A673 (cell line): ENCODE measurements around the gene S100A12. TPM values are rescaled to one million over a fixed set of nuclear protein-coding genes. Genes with fewer than 3 reads are reported as not detected.

Experiments
- BruUV-seq: library from RNA; stranded (reverse); fragments of 400-500 nt; replicated peaks from 2 replicates; lab custom pipeline; 2021; lab: Mats Ljungman, UMichigan
- CTCF ChIA-PET: fragments of 300-600 bp; sonication (Branson Sonifier 250); formaldehyde crosslinking; loops from one replicate; lab custom pipeline; 2022; ENCODE audit warnings: antibody characterized with exemption; lab: Charles Lee
- POLR2A ChIA-PET: fragments of 300-600 bp; sonication (Branson Sonifier 250); formaldehyde crosslinking; loops from one replicate; lab custom pipeline; 2022; ENCODE audit warnings: antibody characterized with exemption; ENCODE audit not compliant: low non-redundant PET; lab: Charles Lee
- DNase-seq: peaks from one replicate; pipeline ENCODE4 v3.0.0-alpha.2; 2015; ENCODE audit warnings: low spot score
- H3K27ac ChIP-seq: fragments of 200-600 bp; sonication (generic); 2 replicates; pipeline ENCODE4 v1.5.1; 2016; ENCODE audit warnings: mixed run types, low read depth, mild to moderate bottlenecking, mixed read lengths, antibody characterized with exemption, low read length; ENCODE audit not compliant: poor library complexity, severe bottlenecking
- H3K27me3 ChIP-seq: fragments of 200-600 bp; sonication (generic); replicated peaks from 2 replicates; pipeline ENCODE4 v1.6.1; 2017; ENCODE audit warnings: mixed run types, low read depth, mild to moderate bottlenecking, mixed read lengths, antibody characterized with exemption, low read length; ENCODE audit not compliant: insufficient read depth, poor library complexity
- H3K36me3 ChIP-seq: fragments of 200-600 bp; sonication (generic); 2 replicates; pipeline ENCODE4 v1.6.1; 2016; ENCODE audit warnings: mixed run types, mild to moderate bottlenecking, mixed read lengths, antibody characterized with exemption, low read length; ENCODE audit not compliant: insufficient read depth, poor library complexity, severe bottlenecking
- H3K4me1 ChIP-seq: fragments of 200-600 bp; sonication (generic); 2 replicates; pipeline ENCODE4 v1.6.1; 2017; ENCODE audit warnings: mixed run types, mild to moderate bottlenecking, mixed read lengths, antibody characterized with exemption, low read length; ENCODE audit not compliant: insufficient read depth, poor library complexity, severe bottlenecking
- H3K4me3 ChIP-seq: fragments of 200-600 bp; sonication (generic); 2 replicates; pipeline ENCODE4 v1.5.1; 2016; ENCODE audit warnings: low read depth, mixed run types, mild to moderate bottlenecking, mixed read lengths, low read length; ENCODE audit not compliant: poor library complexity, severe bottlenecking
- H3K9me3 ChIP-seq: fragments of 200-600 bp; sonication (generic); 2 replicates; pipeline ENCODE4 v1.6.1; 2016; ENCODE audit warnings: mixed run types, low read depth, mild to moderate bottlenecking, mixed read lengths, antibody characterized with exemption, low read length; ENCODE audit not compliant: poor library complexity, severe bottlenecking
- CTCF ChIP-seq: fragments of 300-800, 200-600 bp; sonication (generic); conservative IDR thresholded peaks from 2 replicates; pipeline ENCODE4 v1.5.1; 2017; ENCODE audit warnings: low read depth, mild to moderate bottlenecking, antibody characterized with exemption, low read length, moderate library complexity, mixed read lengths
- EZH2 ChIP-seq: fragments of 200-600 bp; sonication (generic); IDR thresholded peaks from 2 replicates; pipeline ENCODE4 v1.6.1; 2017; ENCODE audit warnings: borderline replicate concordance, low read depth, mild to moderate bottlenecking, mixed read lengths, antibody characterized with exemption, low read length; ENCODE audit not compliant: poor library complexity, severe bottlenecking
- intact Hi-C: fragments of 100-400 bp; cut with micrococcal nuclease; formaldehyde crosslinking; loops from one replicate; pipeline ENCODE4 v1.10.0; 2022; ENCODE audit not compliant: unreplicated experiment
- total RNA-seq: library from RNA; stranded (reverse); gene quantifications from 2 replicates; pipeline ENCODE4 v1.2.3, GENCODE V29; 2021

S100A12 gene
- total RNA-seq, 1 experiment from 2014 or later = not detected

GRCh38 chr1:153380711-153381110 is 5.3 kb upstream of the S100A12 start:
- no peak overlapping the region for H3K4me3 ChIP-seq
- no peaks in the 10 kb centered on the region for H3K4me1 ChIP-seq
- intact Hi-C loops = no loop called here
- peaks cover 7% of the 10 kb centered on the region for H3K9me3 ChIP-seq
- DNase-seq = no peak
- ChIA-PET CTCF (no interaction called here), POLR2A (no interaction called here)
- no peak overlapping the region for H3K27ac ChIP-seq
- peaks cover 73% of the 10 kb centered on the region for H3K27me3 ChIP-seq
- no peaks in the 10 kb centered on the region for H3K36me3 ChIP-seq
- no peak for TF ChIP-seq CTCF
- no peak for TF ChIP-seq EZH2
- BruUV-seq = no TSS peak

GRCh38 chr1:153379591-153379990 is 4.2 kb upstream of the S100A12 start:
- H3K27ac ChIP-seq = no peak overlapping the region
- CTCF ChIA-PET = no interaction called here
- no peak overlapping the region for H3K4me3 ChIP-seq
- H3K4me1 ChIP-seq = no peaks in the 10 kb centered on the region
- no peak for TF ChIP-seq CTCF
- no peak for TF ChIP-seq EZH2
- H3K36me3 ChIP-seq = no peaks in the 10 kb centered on the region
- no TSS peak for BruUV-seq
- intact Hi-C loops = no loop called here
- H3K27me3 ChIP-seq = peaks cover 64% of the 10 kb centered on the region
- H3K9me3 ChIP-seq = peaks cover 7% of the 10 kb centered on the region
- no peak for DNase-seq
- POLR2A ChIA-PET = no interaction called here

- H3K4me3 ChIP-seq = no peak overlapping the region
- no peaks in the 10 kb centered on the region for H3K36me3 ChIP-seq
- H3K9me3 ChIP-seq = no peaks in the 10 kb centered on the region
- BruUV-seq = no TSS peak
- POLR2A ChIA-PET = no interaction called here
- no peak for TF ChIP-seq EZH2
- TF ChIP-seq CTCF = no peak
- intact Hi-C loops = no loop called here
- no peak for DNase-seq
- H3K27ac ChIP-seq = no peak overlapping the region
- CTCF ChIA-PET = no interaction called here
- no peaks in the 10 kb centered on the region for H3K4me1 ChIP-seq
- H3K27me3 ChIP-seq = peaks cover 34% of the 10 kb centered on the region
These were observed 1.4 kb downstream of the S100A12 start for GRCh38 chr1:153374071-153374470.
